Esophagus muscularis mucosa (tissue), 4 donors: ENCODE data around the gene GMDS. TPM values are rescaled to one million over a fixed set of nuclear protein-coding genes. Genes with fewer than 3 reads are reported as not detected.

ENCODE experiments used
- DNase-seq: peaks from one replicate; pipeline ENCODE4 v3.0.0-alpha.2; 2017; ENCODE audit errors: extremely low spot score
- H3K27ac ChIP-seq, 4 donors: fragments of 200-600 bp; sonication (generic); replicated peaks in 1 of 4; 1 replicate in 3 of 4; 2 replicates in 1 of 4; pipeline ENCODE4 v1.5.1; 2016 to 2019; ENCODE audit warnings: mild to moderate bottlenecking in 1 of 4
- H3K27me3 ChIP-seq, 4 donors: fragments of 200-600 bp; sonication (generic); one replicate each; pipeline versions ENCODE4 v1.5.1 to v1.6.0; 2016 to 2019
- H3K36me3 ChIP-seq, 4 donors: fragments of 200-600 bp; sonication (generic); one replicate each; pipeline ENCODE4 v1.5.1; 2016 to 2019
- H3K4me1 ChIP-seq, 4 donors: fragments of 200-600 bp; sonication (generic); one replicate each; pipeline ENCODE4 v1.5.1; 2016 to 2019
- H3K4me3 ChIP-seq, 4 donors: fragments of 200-600 bp; sonication (generic); 1 replicate in 2 of 4; 2 replicates in 2 of 4; pipeline ENCODE4 v1.5.1; 2016 to 2019; ENCODE audit warnings: mild to moderate bottlenecking in 4 of 4, moderate library complexity in 1 of 4
- H3K9me3 ChIP-seq, 4 donors: fragments of 200-600 bp; sonication (generic); 1 replicate in 3 of 4; 2 replicates in 1 of 4; pipeline ENCODE4 v1.5.1; 2016 to 2019
- EP300 ChIP-seq: sonication (generic); formaldehyde crosslinking; IDR thresholded peaks from one replicate; pipeline ENCODE4 v1.6.1; 2017; ENCODE audit warnings: antibody characterized with exemption
- POLR2A ChIP-seq: fragments of 450-650 bp; IDR thresholded peaks from one replicate; pipeline ENCODE4 v1.6.1; 2017; ENCODE audit warnings: antibody characterized with exemption, moderate library complexity, mild to moderate bottlenecking, low read depth
- POLR2AphosphoS5 ChIP-seq, 2 donors: sonication (generic); formaldehyde crosslinking; IDR thresholded peaks; one replicate each; pipeline ENCODE4 v1.6.1; 2017; ENCODE audit warnings: antibody characterized with exemption in 2 of 2
- WGBS: methylation state at CpG from one replicate; pipeline ENCODE4 v1.1.5; 2018; 5-methylcytosine and 5-hydroxymethylcytosine counted together
- intact Hi-C: fragments of 100-400 bp; cut with DNase I; formaldehyde crosslinking; loops from one replicate; pipeline ENCODE4 v1.15.1; 2023
- total RNA-seq, 4 donors: library from RNA; depleted of rRNA; stranded (reverse); fragments of >200 nt; gene quantifications; one replicate each; pipeline versions ENCODE4 v1.1.0 to v1.2.1, GENCODE V29; 2016
- TF ChIP-seq, protein P1 (sequence below), 3 experiments: fragments of 200-600 bp in 2 of 3; fragments of 450-650 bp in 1 of 3; sonication (generic) in 2 of 3; IDR thresholded peaks; one replicate each; pipeline ENCODE4 v1.5.1; 2017 to 2019; ENCODE audit warnings: antibody characterized with exemption in 3 of 3, mild to moderate bottlenecking in 2 of 3, moderate library complexity in 1 of 3

Gene GMDS
- total RNA-seq, 4 donors from 2014 or later, result 3.6 to 14.1 (median 6.0) TPM

DNA sequence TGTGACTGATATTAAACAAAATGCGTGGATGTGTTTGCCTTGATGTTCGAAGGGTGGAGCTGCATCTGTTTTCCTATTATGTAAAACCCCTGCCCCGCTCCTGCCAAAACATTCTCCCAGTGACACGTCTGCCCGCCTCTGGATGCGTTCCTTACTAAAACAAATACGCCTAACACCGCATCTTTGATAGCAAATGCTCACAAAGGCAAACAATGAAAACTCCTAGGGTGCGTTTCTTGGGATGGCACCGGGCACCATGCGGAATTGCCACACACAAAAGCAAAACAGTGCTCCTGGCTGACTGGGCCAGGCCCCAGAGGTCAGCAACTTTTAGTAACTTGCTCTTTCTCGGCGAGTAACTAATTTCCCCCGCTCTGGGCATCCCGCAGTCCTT is 644.6 kb downstream of the GMDS start:
- H3K4me1 ChIP-seq, result peaks cover 22 to 29% (median 27%) of the 10 kb centered on the region in 4 donors
- peaks cover 11 to 66% (median 21%) of the 10 kb centered on the region in 4 donors for H3K27me3 ChIP-seq
- no peak overlapping the region for H3K4me3 ChIP-seq
- H3K9me3 ChIP-seq, result no peaks in the 10 kb centered on the region
- H3K27ac ChIP-seq, result no peak overlapping the region
- intact Hi-C loops, result loop anchor here (5.0 kb wide), 2 partner anchors 647 to 752 kb away; partner anchors contain the start of gene GMDS
- no peak for TF ChIP-seq POLR2A
- TF ChIP-seq, protein P1, sequence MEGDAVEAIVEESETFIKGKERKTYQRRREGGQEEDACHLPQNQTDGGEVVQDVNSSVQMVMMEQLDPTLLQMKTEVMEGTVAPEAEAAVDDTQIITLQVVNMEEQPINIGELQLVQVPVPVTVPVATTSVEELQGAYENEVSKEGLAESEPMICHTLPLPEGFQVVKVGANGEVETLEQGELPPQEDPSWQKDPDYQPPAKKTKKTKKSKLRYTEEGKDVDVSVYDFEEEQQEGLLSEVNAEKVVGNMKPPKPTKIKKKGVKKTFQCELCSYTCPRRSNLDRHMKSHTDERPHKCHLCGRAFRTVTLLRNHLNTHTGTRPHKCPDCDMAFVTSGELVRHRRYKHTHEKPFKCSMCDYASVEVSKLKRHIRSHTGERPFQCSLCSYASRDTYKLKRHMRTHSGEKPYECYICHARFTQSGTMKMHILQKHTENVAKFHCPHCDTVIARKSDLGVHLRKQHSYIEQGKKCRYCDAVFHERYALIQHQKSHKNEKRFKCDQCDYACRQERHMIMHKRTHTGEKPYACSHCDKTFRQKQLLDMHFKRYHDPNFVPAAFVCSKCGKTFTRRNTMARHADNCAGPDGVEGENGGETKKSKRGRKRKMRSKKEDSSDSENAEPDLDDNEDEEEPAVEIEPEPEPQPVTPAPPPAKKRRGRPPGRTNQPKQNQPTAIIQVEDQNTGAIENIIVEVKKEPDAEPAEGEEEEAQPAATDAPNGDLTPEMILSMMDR (IDR thresholded peaks at IDR 0.05), result no peak
- TF ChIP-seq EP300, result no peak
- no peak for TF ChIP-seq POLR2AphosphoS5 (IDR thresholded peaks at IDR 0.05)
- no peak for DNase-seq
- H3K36me3 ChIP-seq, result no peaks in the 10 kb centered on the region
- 91% methylated on average over 15 of the region's 15 CpGs for WGBS

DNA sequence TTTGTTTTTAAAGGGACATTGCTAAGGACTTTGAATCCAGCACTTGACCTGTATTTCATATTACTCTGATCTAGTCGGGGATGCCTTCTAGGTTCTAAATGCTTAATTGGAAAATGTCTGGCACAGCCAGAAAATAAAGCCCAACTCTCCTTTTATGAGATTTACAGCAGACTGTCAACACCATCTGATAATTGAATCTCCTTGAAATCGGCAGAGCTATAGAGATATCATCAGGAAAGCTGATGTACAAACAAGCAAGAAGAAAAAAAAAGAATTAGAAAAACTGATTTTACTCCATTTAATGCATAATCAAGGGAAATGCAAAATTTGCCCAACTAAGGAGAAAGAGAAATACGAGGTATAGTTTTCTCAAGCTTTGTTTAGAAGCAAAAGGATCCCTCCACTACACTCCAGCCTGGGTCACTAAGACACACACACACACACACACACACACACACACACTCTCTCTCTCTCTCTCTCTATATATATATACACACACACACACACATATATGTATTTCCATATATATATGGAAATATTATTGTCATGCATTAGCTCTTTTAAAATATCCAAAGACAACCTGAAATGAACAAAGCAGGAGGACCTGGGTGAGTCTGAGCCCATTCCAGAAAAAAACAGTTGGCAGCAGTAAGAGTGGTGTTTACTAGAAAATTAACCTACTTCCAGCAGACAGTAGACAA is 645.2 kb downstream of the GMDS start:
- WGBS, result 84% methylated on average over 3 of the region's 3 CpGs

GRCh38 chr6:1599469-1599868 is 645.9 kb downstream of the GMDS start:
- peaks cover 3 to 66% (median 11%) of the 10 kb centered on the region in 4 donors for H3K27me3 ChIP-seq
- 97% methylated on average over 10 of the region's 10 CpGs for WGBS
- no peaks in the 10 kb centered on the region for H3K36me3 ChIP-seq
- no peak for TF ChIP-seq EP300
- TF ChIP-seq POLR2A, result no peak
- TF ChIP-seq, protein P1 (IDR thresholded peaks at IDR 0.05), result no peak
- TF ChIP-seq POLR2AphosphoS5 (IDR thresholded peaks at IDR 0.05), result no peak
- no peak overlapping the region for H3K27ac ChIP-seq
- peaks cover 12 to 17% (median 15%) of the 10 kb centered on the region in 4 donors for H3K4me1 ChIP-seq
- H3K9me3 ChIP-seq, result no peaks in the 10 kb centered on the region
- no peak overlapping the region for H3K4me3 ChIP-seq
- no peak for DNase-seq
- intact Hi-C loops, result loop anchor here (10.0 kb wide), 1 partner anchor 1145 kb away; no protein-coding TSS in a partner anchor

More for the DNA sequence above, 645.2 kb downstream of the GMDS start:
- intact Hi-C loops, result loop anchor here (5.0 kb wide), 2 partner anchors 647 to 752 kb away; partner anchors contain the start of gene GMDS
- H3K4me3 ChIP-seq, result no peak overlapping the region
- H3K27ac ChIP-seq, result no peak overlapping the region
- DNase-seq, result no peak
- TF ChIP-seq POLR2A (no peak), EP300 (no peak), POLR2AphosphoS5 (IDR thresholded peaks at IDR 0.05) (no peak)
- TF ChIP-seq, protein P1 (IDR thresholded peaks at IDR 0.05), result no peak
- H3K9me3 ChIP-seq, result no peaks in the 10 kb centered on the region
- no peaks in the 10 kb centered on the region for H3K36me3 ChIP-seq
- H3K27me3 ChIP-seq, result peaks cover 11 to 66% (median 18%) of the 10 kb centered on the region in 4 donors
- peaks cover 19 to 25% (median 22%) of the 10 kb centered on the region in 4 donors for H3K4me1 ChIP-seq

- peaks cover 6 to 12% (median 9%) of the 10 kb centered on the region in 4 donors for H3K4me1 ChIP-seq
- H3K9me3 ChIP-seq, result no peaks in the 10 kb centered on the region
- intact Hi-C loops, result loop anchor here (10.0 kb wide), 1 partner anchor 1146 kb away; no protein-coding TSS in a partner anchor
- no peak overlapping the region for H3K27ac ChIP-seq
- 90% methylated on average over 24 of the region's 24 CpGs for WGBS
- no peaks in the 10 kb centered on the region for H3K36me3 ChIP-seq
- TF ChIP-seq, protein P1 (IDR thresholded peaks at IDR 0.05), result no peak
- no peak for TF ChIP-seq EP300
- no peak for TF ChIP-seq POLR2A
- no peak for TF ChIP-seq POLR2AphosphoS5 (IDR thresholded peaks at IDR 0.05)
- H3K4me3 ChIP-seq, result no peak overlapping the region
- H3K27me3 ChIP-seq, result peaks cover 0 to 66% (median 11%) of the 10 kb centered on the region in 4 donors
- DNase-seq, result no peak
These were observed 646.5 kb downstream of the GMDS start for GRCh38 chr6:1598886-1599285.
